AG20443 (cell line): ENCODE data around the gene C14orf93.

Source experiments
- DNase-seq: peaks from one replicate; pipeline ENCODE4 v3.0.0; 2012; ENCODE audit warnings: low spot score, mixed read lengths

The C14orf93 gene

GRCh38 chr14:23045419-23046357 lies 35.7 kb upstream of the C14orf93 start:
- DNase-seq: no peak

GRCh38 chr14:23044840-23045239 lies 34.9 kb upstream of the C14orf93 start:
- no peak for DNase-seq

GRCh38 chr14:23043754-23044153 lies 33.8 kb upstream of the C14orf93 start:
- DNase-seq: no peak

- DNase-seq: no peak
Measured at GRCh38 chr14:23043145-23043544, 33.2 kb upstream of the C14orf93 start.

GRCh38 chr14:23042162-23042965 lies 32.4 kb upstream of the C14orf93 start, which contains the start of gene PSMB11:
Gene PSMB11, plus strand, starts transcription at chr14:23042212. Its CDS starts 14 bp downstream, at chr14:23042226.
- no peak for DNase-seq

GRCh38 chr14:23041729-23042128 lies 31.8 kb upstream of the C14orf93 start:
- peak; percentile 15 for DNase-seq

GRCh38 chr14:23040100-23040499 lies 30.2 kb upstream of the C14orf93 start:
- DNase-seq: no peak

GRCh38 chr14:23035303-23036144 lies 25.6 kb upstream of the C14orf93 start:
- DNase-seq: no peak

- DNase-seq: peak; percentile 94
Measured at GRCh38 chr14:23034498-23035302, 24.8 kb upstream of the C14orf93 start, which contains the start of gene PSMB5. Gene PSMB5, minus strand, starts transcription at chr14:23034900. Its CDS starts 19 bp downstream, at chr14:23034881.

GRCh38 chr14:23033801-23034497 lies 24.0 kb upstream of the C14orf93 start:
- DNase-seq: no peak

- DNase-seq: no peak
Measured at GRCh38 chr14:23033251-23033727, 23.3 kb upstream of the C14orf93 start.

GRCh38 chr14:23030936-23031335 lies 21.0 kb upstream of the C14orf93 start:
- no peak for DNase-seq

- DNase-seq: no peak
Measured at GRCh38 chr14:23028799-23029198, 18.9 kb upstream of the C14orf93 start.

GRCh38 chr14:23025151-23025814 lies 15.3 kb upstream of the C14orf93 start:
- DNase-seq: no peak

- DNase-seq: no peak
Measured at GRCh38 chr14:23024612-23025075, 14.7 kb upstream of the C14orf93 start.

- DNase-seq: no peak
Measured at GRCh38 chr14:23023795-23024152, 13.8 kb upstream of the C14orf93 start.

- no peak for DNase-seq
Measured at GRCh38 chr14:23023022-23023794, 13.3 kb upstream of the C14orf93 start.

- no peak for DNase-seq
Measured at GRCh38 chr14:23021889-23022442, 12.0 kb upstream of the C14orf93 start.
